Right renal pelvis (tissue), 4 donors: ENCODE results near the gene IVD. TPM values are rescaled to one million over a fixed set of nuclear protein-coding genes. Genes with fewer than 3 reads are reported as not detected.

ENCODE experiments used
- polyA plus RNA-seq, 4 donors: library from polyadenylated mRNA; unstranded; fragments of 120-200 nt; gene quantifications; one replicate each; pipeline ENCODE4 v1.2.1, GENCODE V29; 2013; ENCODE audit not compliant: insufficient read length in 4 of 4

The IVD gene
- polyA plus RNA-seq, 4 donors, result 63.3 to 79.3 (median 72.3) TPM

Other genes starting within 250 kb of the IVD start
- 10 to 100 TPM; 27.1 to 31.3 (median 29.6) TPM for gene BUB1B, start 244.7 kb upstream of the IVD start, polyA plus RNA-seq
- 1 to 10 TPM; 6.3 to 6.7 (median 6.6) TPM for gene PAK6, start 166.7 kb upstream of the IVD start, polyA plus RNA-seq
- gene ANKRD63, start 122.7 kb upstream of the IVD start, polyA plus RNA-seq, result under 1 TPM in 1 of 4 donors, not detected in 3; 0.26 TPM
- 10 to 100 TPM in 2 of 4 donors, 1 to 10 TPM in 2; 7.9 to 12.3 (median 10.3) TPM for gene PLCB2, start 97.9 kb upstream of the IVD start, polyA plus RNA-seq
- 10 to 100 TPM; 20.1 to 23.2 (median 20.6) TPM for gene INAFM2, start 82.1 kb upstream of the IVD start, polyA plus RNA-seq
- gene CCDC9B, start 64.9 kb upstream of the IVD start, polyA plus RNA-seq, result 10 to 100 TPM in 1 of 4 donors, 1 to 10 TPM in 3; 3.9 to 10.8 (median 7.6) TPM
- not detected for gene PHGR1, start 54.8 kb upstream of the IVD start, polyA plus RNA-seq
- 1 to 10 TPM in 1 of 4 donors, under 1 TPM in 3; 0.18 to 1.3 (median 0.62) TPM for gene DISP2, start 47.6 kb upstream of the IVD start, polyA plus RNA-seq
- 10 to 100 TPM; 29.5 to 34.7 (median 31.0) TPM for gene KNSTRN, start 23.1 kb upstream of the IVD start, polyA plus RNA-seq
- 10 to 100 TPM; 20.2 to 27.4 (median 21.7) TPM for gene BAHD1, start 35.2 kb downstream of the IVD start, polyA plus RNA-seq
- gene CHST14, start 65.2 kb downstream of the IVD start, polyA plus RNA-seq, result 10 to 100 TPM; 34.6 to 42.8 (median 39.7) TPM
- gene CCDC32, start 159.2 kb downstream of the IVD start, polyA plus RNA-seq, result 10 to 100 TPM; 25.9 to 30.1 (median 27.7) TPM
- gene RPUSD2, start 163.5 kb downstream of the IVD start, polyA plus RNA-seq, result 10 to 100 TPM; 11.1 to 14.4 (median 12.6) TPM
- 10 to 100 TPM; 18.2 to 22.7 (median 20.2) TPM for gene KNL1, start 188.5 kb downstream of the IVD start, polyA plus RNA-seq